ENCODE data around the gene ABLIM2. TPM values are rescaled to one million over a fixed set of nuclear protein-coding genes. Genes with fewer than 3 reads are reported as not detected.

Gene ABLIM2
- total RNA-seq, 1 experiment from 2014 or later: 6.1 TPM

DNA sequence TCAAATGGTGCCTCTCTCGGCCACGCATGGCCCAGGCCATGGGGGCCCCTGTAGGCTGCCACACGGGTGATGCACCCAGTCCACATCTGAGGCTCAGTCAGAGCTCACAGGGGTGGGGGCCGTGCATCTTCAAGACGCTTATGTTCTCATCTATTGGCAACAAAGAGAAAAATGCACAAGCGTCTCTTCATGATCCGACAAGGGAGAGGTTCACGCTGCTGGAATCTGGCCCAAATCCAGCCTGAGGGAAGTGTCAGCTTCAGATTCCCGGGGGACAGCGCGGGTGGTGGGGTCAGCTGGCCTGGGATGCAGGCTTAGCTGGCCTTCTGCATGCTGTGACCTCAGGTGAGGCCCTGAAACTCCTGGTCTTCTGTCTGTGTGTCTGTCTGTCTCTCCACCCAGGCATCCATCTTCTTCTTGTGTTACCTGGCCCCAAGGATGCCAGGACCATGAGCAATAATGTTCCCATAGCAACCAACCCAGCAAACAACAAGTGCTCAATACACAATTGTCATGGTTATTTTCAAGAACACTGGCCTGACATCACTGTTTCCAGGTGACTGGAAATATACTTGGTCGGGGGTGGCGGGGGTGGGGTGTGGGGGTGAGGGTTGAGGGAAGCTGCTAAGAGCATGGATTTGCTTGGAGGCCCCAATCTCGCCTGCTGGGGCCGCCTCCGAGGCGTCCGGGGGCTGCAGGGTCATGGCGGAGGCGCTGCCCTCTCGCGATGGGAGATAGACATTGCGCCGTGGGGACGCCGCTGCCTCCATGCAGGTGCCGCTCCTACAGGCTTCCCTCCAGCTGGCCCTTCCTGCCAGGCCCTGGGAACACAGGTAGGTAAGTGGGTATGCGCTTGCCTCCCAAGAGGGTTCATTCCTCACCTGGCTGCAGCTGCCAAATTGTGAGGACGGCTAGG, 48.3 kb downstream of the ABLIM2 start:
- no peak overlapping the region for H3K4me2 ChIP-seq (ENCODE audit: low read length)

More for the DNA sequence above, 48.3 kb downstream of the ABLIM2 start:
- ATAC-seq (0 out of 2 replicates have a peak, but pooled peaks have one; percentile 32), DNase-seq (ENCODE audit: low read depth, low spot score) (no peak)
- intact Hi-C loops (cut with micrococcal nuclease): no loop called here
- ChIA-PET CTCF (no interaction called here), POLR2A (no interaction called here), RAD21 (ENCODE audit: low non-redundant PET in 1 of 2, low total read pairs in 2 of 2, uncharacterized antibody in 2 of 2, unreplicated experiment in 2 of 2) (no interaction called here)
- no TSS peak for BruUV-seq (replicated peaks)
- no peaks in the 10 kb centered on the region for H3K79me2 ChIP-seq (ENCODE audit: insufficient read depth, low read length)
- H3K9ac ChIP-seq (ENCODE audit: low read length): no peak overlapping the region
- H3K27ac ChIP-seq (ENCODE audit: low read depth, low read length): no peak overlapping the region
- no peaks in the 10 kb centered on the region for H3K9me2 ChIP-seq (ENCODE audit: insufficient read depth)
- no peak overlapping the region for H2AFZ ChIP-seq (ENCODE audit: low read depth, low read length, poor library complexity, severe bottlenecking)
- H3K27me3 ChIP-seq (ENCODE audit: insufficient read depth, low read length): no peaks in the 10 kb centered on the region
- no peaks in the 10 kb centered on the region for H3K36me3 ChIP-seq (ENCODE audit: control insufficient read depth in 1 of 2, insufficient read depth in 2 of 2, low read length in 2 of 2)
- peaks cover 11 to 32% of the 10 kb centered on the region in 2 experiments for H3K4me1 ChIP-seq (ENCODE audit: control insufficient read depth in 1 of 2, insufficient read depth in 2 of 2, low read length in 2 of 2)
- TF ChIP-seq, protein P1, sequence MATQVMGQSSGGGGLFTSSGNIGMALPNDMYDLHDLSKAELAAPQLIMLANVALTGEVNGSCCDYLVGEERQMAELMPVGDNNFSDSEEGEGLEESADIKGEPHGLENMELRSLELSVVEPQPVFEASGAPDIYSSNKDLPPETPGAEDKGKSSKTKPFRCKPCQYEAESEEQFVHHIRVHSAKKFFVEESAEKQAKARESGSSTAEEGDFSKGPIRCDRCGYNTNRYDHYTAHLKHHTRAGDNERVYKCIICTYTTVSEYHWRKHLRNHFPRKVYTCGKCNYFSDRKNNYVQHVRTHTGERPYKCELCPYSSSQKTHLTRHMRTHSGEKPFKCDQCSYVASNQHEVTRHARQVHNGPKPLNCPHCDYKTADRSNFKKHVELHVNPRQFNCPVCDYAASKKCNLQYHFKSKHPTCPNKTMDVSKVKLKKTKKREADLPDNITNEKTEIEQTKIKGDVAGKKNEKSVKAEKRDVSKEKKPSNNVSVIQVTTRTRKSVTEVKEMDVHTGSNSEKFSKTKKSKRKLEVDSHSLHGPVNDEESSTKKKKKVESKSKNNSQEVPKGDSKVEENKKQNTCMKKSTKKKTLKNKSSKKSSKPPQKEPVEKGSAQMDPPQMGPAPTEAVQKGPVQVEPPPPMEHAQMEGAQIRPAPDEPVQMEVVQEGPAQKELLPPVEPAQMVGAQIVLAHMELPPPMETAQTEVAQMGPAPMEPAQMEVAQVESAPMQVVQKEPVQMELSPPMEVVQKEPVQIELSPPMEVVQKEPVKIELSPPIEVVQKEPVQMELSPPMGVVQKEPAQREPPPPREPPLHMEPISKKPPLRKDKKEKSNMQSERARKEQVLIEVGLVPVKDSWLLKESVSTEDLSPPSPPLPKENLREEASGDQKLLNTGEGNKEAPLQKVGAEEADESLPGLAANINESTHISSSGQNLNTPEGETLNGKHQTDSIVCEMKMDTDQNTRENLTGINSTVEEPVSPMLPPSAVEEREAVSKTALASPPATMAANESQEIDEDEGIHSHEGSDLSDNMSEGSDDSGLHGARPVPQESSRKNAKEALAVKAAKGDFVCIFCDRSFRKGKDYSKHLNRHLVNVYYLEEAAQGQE (IDR thresholded peaks at IDR 0.05; ENCODE audit: low read depth): no peak
- no peak for TF ChIP-seq ZNF274 (IDR thresholded peaks at IDR 0.05; ENCODE audit: low read depth, low read length)
- TF ChIP-seq, protein P2, sequence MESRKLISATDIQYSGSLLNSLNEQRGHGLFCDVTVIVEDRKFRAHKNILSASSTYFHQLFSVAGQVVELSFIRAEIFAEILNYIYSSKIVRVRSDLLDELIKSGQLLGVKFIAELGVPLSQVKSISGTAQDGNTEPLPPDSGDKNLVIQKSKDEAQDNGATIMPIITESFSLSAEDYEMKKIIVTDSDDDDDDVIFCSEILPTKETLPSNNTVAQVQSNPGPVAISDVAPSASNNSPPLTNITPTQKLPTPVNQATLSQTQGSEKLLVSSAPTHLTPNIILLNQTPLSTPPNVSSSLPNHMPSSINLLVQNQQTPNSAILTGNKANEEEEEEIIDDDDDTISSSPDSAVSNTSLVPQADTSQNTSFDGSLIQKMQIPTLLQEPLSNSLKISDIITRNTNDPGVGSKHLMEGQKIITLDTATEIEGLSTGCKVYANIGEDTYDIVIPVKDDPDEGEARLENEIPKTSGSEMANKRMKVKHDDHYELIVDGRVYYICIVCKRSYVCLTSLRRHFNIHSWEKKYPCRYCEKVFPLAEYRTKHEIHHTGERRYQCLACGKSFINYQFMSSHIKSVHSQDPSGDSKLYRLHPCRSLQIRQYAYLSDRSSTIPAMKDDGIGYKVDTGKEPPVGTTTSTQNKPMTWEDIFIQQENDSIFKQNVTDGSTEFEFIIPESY (IDR thresholded peaks at IDR 0.05; ENCODE audit: extremely low read depth, insufficient replicate concordance, low read length): no peak
- no peak for TF ChIP-seq SP1 (IDR thresholded peaks at IDR 0.05; ENCODE audit: low read depth)
- no peak for TF ChIP-seq FOSL1 (IDR thresholded peaks at IDR 0.05; ENCODE audit: low read depth)
- TF ChIP-seq POLR2A (IDR thresholded peaks at IDR 0.05; ENCODE audit: borderline replicate concordance, extremely low read depth, insufficient read depth, insufficient read length): no peak
- TF ChIP-seq, protein P3, sequence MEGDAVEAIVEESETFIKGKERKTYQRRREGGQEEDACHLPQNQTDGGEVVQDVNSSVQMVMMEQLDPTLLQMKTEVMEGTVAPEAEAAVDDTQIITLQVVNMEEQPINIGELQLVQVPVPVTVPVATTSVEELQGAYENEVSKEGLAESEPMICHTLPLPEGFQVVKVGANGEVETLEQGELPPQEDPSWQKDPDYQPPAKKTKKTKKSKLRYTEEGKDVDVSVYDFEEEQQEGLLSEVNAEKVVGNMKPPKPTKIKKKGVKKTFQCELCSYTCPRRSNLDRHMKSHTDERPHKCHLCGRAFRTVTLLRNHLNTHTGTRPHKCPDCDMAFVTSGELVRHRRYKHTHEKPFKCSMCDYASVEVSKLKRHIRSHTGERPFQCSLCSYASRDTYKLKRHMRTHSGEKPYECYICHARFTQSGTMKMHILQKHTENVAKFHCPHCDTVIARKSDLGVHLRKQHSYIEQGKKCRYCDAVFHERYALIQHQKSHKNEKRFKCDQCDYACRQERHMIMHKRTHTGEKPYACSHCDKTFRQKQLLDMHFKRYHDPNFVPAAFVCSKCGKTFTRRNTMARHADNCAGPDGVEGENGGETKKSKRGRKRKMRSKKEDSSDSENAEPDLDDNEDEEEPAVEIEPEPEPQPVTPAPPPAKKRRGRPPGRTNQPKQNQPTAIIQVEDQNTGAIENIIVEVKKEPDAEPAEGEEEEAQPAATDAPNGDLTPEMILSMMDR (IDR thresholded peaks at IDR 0.05 in 2 of 3, conservative IDR thresholded peaks at IDR 0.05 in 1 of 3; ENCODE audit: borderline replicate concordance in 1 of 3, insufficient read depth in 1 of 3, low read depth in 2 of 3, low read length in 2 of 3): no peak
- TF ChIP-seq, protein P4, sequence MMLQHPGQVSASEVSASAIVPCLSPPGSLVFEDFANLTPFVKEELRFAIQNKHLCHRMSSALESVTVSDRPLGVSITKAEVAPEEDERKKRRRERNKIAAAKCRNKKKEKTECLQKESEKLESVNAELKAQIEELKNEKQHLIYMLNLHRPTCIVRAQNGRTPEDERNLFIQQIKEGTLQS (IDR thresholded peaks at IDR 0.05): no peak
- TF ChIP-seq EZH2 (IDR thresholded peaks at IDR 0.05): no peak
- no peak for TF ChIP-seq POLR2AphosphoS5 (IDR thresholded peaks at IDR 0.05; ENCODE audit: low read depth, low read length)
- no peak for TF ChIP-seq SRF (IDR thresholded peaks at IDR 0.05; ENCODE audit: low read depth)
- TF ChIP-seq EZH2phosphoT487 (IDR thresholded peaks at IDR 0.05; ENCODE audit: borderline replicate concordance): no peak
- no peak for TF ChIP-seq ELF1 (IDR thresholded peaks at IDR 0.05; ENCODE audit: borderline replicate concordance, low read depth)
- TF ChIP-seq YY1 (IDR thresholded peaks at IDR 0.05; ENCODE audit: extremely low read depth, insufficient replicate concordance, low read depth, low read length): no peak
- no peak for TF ChIP-seq ZFX (IDR thresholded peaks at IDR 0.05)
- TF ChIP-seq SIN3A (IDR thresholded peaks at IDR 0.05; ENCODE audit: low read depth): no peak
- no peak for TF ChIP-seq JUND (IDR thresholded peaks at IDR 0.05)
- H3K4me3 ChIP-seq (replicated peaks in 1 of 2; ENCODE audit: low read depth in 1 of 2, low read length in 2 of 2): no peak overlapping the region
- H4K20me1 ChIP-seq (ENCODE audit: insufficient read depth): no peaks in the 10 kb centered on the region
- no peaks in the 10 kb centered on the region for H3K9me3 ChIP-seq (ENCODE audit: control insufficient read depth in 1 of 2, insufficient read depth in 1 of 2, low read depth in 1 of 2, low read length in 2 of 2)
